Measurements from ENCODE around the gene DNASE1L2. TPM values are rescaled to one million over a fixed set of nuclear protein-coding genes. Genes with fewer than 3 reads are reported as not detected.

Gene DNASE1L2
- total RNA-seq, 1 donor from 2014 or later: 2.1 TPM

GRCh38 chr16:2208308-2208707 lies 27.9 kb upstream of the DNASE1L2 start:
- peaks cover 4% of the 10 kb centered on the region for H3K36me3 Mint-ChIP-seq (ENCODE audit: insufficient read depth)
- H3K27ac Mint-ChIP-seq: no peak overlapping the region
- no peaks in the 10 kb centered on the region for H3K9me3 Mint-ChIP-seq (ENCODE audit: low read depth)

GRCh38 chr16:2208772-2209171 lies 27.5 kb upstream of the DNASE1L2 start:
- Mint-ChIP-seq H3K9me3 (ENCODE audit: low read depth) (no peaks in the 10 kb centered on the region), H3K27ac (no peak overlapping the region), H3K36me3 (ENCODE audit: insufficient read depth) (peaks cover 4% of the 10 kb centered on the region), H3K4me3 (ENCODE audit: low read depth) (no peak overlapping the region), H3K27me3 (no peaks in the 10 kb centered on the region), H3K4me1 (ENCODE audit: low read depth) (peaks cover 21% of the 10 kb centered on the region)
- no peak for DNase-seq (ENCODE audit: low spot score, unreplicated experiment)
- no peak for TF ChIP-seq CTCF (IDR thresholded peaks at IDR 0.05; ENCODE audit: unreplicated experiment)

More at GRCh38 chr16:2208308-2208707, 27.9 kb upstream of the DNASE1L2 start:
- DNase-seq (ENCODE audit: low spot score, unreplicated experiment): no peak
- Mint-ChIP-seq H3K27me3 (no peaks in the 10 kb centered on the region), H3K4me3 (ENCODE audit: low read depth) (no peak overlapping the region), H3K4me1 (ENCODE audit: low read depth) (peaks cover 17% of the 10 kb centered on the region)
- TF ChIP-seq CTCF (IDR thresholded peaks at IDR 0.05; ENCODE audit: unreplicated experiment): no peak

- DNase-seq (ENCODE audit: low spot score, unreplicated experiment): no peak
- H3K27me3 Mint-ChIP-seq: no peaks in the 10 kb centered on the region
- H3K4me3 Mint-ChIP-seq (ENCODE audit: low read depth): no peak overlapping the region
- peaks cover 20% of the 10 kb centered on the region for H3K4me1 Mint-ChIP-seq (ENCODE audit: low read depth)
- peaks cover 4% of the 10 kb centered on the region for H3K36me3 Mint-ChIP-seq (ENCODE audit: insufficient read depth)
- no peaks in the 10 kb centered on the region for H3K9me3 Mint-ChIP-seq (ENCODE audit: low read depth)
- no peak for TF ChIP-seq CTCF (IDR thresholded peaks at IDR 0.05; ENCODE audit: unreplicated experiment)
- H3K27ac Mint-ChIP-seq: no peak overlapping the region
These were observed 26.8 kb upstream of the DNASE1L2 start for GRCh38 chr16:2209258-2210008.

GRCh38 chr16:2210009-2210332 lies 26.3 kb upstream of the DNASE1L2 start:
- Mint-ChIP-seq H3K4me1 (ENCODE audit: low read depth) (peaks cover 17% of the 10 kb centered on the region), H3K27me3 (no peaks in the 10 kb centered on the region), H3K9me3 (ENCODE audit: low read depth) (no peaks in the 10 kb centered on the region), H3K27ac (no peak overlapping the region), H3K36me3 (ENCODE audit: insufficient read depth) (peaks cover 4% of the 10 kb centered on the region), H3K4me3 (ENCODE audit: low read depth) (no peak overlapping the region)
- TF ChIP-seq CTCF (IDR thresholded peaks at IDR 0.05; ENCODE audit: unreplicated experiment): no peak
- no peak for DNase-seq (ENCODE audit: low spot score, unreplicated experiment)

GRCh38 chr16:2210386-2211365 lies 25.6 kb upstream of the DNASE1L2 start, which contains the start of gene BRICD5:
BRICD5 (minus strand) TSS chr16:2210863; CDS start chr16:2210833, 30 bp downstream.
- H3K27ac Mint-ChIP-seq: no peak within 1 kb of the TSS

More at GRCh38 chr16:2210386-2211365, 25.6 kb upstream of the DNASE1L2 start, which contains the start of gene BRICD5:
- H3K36me3 Mint-ChIP-seq (ENCODE audit: insufficient read depth): peaks cover 4% of the 10 kb centered on the region
- H3K9me3 Mint-ChIP-seq (ENCODE audit: low read depth): no peaks in the 10 kb centered on the region
- TF ChIP-seq CTCF (IDR thresholded peaks at IDR 0.05; ENCODE audit: unreplicated experiment): no peak
- DNase-seq (ENCODE audit: low spot score, unreplicated experiment): no peak
- H3K27me3 Mint-ChIP-seq: no peaks in the 10 kb centered on the region
- no peak within 1 kb of the TSS for H3K4me3 Mint-ChIP-seq (ENCODE audit: low read depth)
- peaks cover 17% of the 10 kb centered on the region for H3K4me1 Mint-ChIP-seq (ENCODE audit: low read depth)
